Choroid plexus epithelial cell (primary cell): ENCODE data around the gene AUTS2.
A peak's percentile ranks its signal among the peaks of the same experiment; 100 is the strongest.
"Not testable (repeated sequence)": the region's sequence is repeated elsewhere in the genome, so short reads cannot be mapped to it uniquely, and the experiment has no call there.

Experiments
- DNase-seq: peaks from one replicate; pipeline ENCODE4 v3.0.0-alpha.2; 2010; ENCODE audit warnings: low read depth
- H3K4me3 ChIP-seq: 2 replicates; pipeline ENCODE4 v1.5.1; 2011; ENCODE audit warnings: low read depth, mild to moderate bottlenecking, control low read depth, low read length, moderate library complexity
- CTCF ChIP-seq: conservative IDR thresholded peaks from 2 replicates; pipeline ENCODE4 v1.5.1; 2011; ENCODE audit warnings: low read depth, mild to moderate bottlenecking, control low read depth, inconsistent platforms, low read length, moderate library complexity

AUTS2 gene

GRCh38 chr7:69782917-69783684, 184.8 kb downstream of the AUTS2 start:
- DNase-seq = peak; percentile 18
- no peak overlapping the region for H3K4me3 ChIP-seq
- TF ChIP-seq CTCF = no peak

- not testable (repeated sequence) for H3K4me3 ChIP-seq, DNase-seq
Measured at GRCh38 chr7:69786130-69786529, 187.9 kb downstream of the AUTS2 start.

DNA sequence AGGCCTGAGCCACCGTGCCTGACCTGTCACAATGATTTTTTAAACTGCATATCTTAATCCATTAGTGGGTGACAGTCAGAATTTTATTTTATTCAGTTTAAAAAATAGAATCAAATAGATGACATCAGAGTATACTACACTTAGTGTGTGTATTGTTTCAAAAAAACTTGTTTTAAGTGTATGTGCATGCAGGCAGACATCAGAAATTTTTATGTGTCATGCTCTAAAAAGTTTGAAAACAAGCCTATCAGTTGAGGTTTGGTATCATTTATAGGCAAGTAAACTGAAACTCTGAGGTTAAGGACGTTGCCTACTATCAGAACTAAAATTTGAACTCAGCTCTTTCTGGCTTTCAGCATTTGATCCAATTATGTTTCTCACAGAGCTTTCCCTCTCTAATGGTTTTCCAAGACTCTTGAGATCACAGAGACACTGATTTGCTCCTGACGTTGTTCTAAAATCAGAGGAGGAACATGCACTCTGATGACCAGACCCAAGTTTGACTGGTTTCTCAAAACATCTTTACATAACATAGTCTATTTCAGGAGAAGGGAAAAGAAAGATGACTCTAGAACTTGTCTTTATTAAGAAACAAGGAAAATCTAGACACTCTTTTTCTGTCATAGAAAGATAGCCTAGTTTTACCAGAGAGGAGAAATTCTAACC, 188.6 kb downstream of the AUTS2 start:
- no peak for TF ChIP-seq CTCF
- no peak for DNase-seq
- H3K4me3 ChIP-seq = no peak overlapping the region

GRCh38 chr7:69787736-69788431, 189.6 kb downstream of the AUTS2 start:
- TF ChIP-seq CTCF = no peak
- DNase-seq = no peak

DNA sequence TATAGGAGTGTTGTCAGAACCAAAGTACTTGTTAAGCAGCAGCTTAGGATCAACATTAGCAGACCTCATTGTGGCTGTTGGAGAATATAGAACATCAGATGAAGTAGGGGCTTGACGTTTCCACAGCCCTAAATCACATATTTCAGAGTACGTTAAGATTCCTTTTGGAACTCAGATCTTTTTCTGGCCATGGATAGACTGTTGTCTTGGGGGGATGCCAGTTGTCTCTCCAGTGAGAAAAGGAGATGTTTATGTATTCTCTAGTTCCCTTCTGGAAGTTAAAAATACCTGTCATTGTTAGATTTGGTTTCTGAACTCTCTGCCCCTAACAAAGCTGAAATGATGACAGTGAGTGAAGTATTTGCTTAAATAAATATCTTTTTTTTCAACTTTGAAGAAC, 191.3 kb downstream of the AUTS2 start:
- TF ChIP-seq CTCF = no peak
- no peak for DNase-seq
- no peak overlapping the region for H3K4me3 ChIP-seq

More at GRCh38 chr7:69787736-69788431, 189.6 kb downstream of the AUTS2 start:
- H3K4me3 ChIP-seq = no peak overlapping the region

DNA sequence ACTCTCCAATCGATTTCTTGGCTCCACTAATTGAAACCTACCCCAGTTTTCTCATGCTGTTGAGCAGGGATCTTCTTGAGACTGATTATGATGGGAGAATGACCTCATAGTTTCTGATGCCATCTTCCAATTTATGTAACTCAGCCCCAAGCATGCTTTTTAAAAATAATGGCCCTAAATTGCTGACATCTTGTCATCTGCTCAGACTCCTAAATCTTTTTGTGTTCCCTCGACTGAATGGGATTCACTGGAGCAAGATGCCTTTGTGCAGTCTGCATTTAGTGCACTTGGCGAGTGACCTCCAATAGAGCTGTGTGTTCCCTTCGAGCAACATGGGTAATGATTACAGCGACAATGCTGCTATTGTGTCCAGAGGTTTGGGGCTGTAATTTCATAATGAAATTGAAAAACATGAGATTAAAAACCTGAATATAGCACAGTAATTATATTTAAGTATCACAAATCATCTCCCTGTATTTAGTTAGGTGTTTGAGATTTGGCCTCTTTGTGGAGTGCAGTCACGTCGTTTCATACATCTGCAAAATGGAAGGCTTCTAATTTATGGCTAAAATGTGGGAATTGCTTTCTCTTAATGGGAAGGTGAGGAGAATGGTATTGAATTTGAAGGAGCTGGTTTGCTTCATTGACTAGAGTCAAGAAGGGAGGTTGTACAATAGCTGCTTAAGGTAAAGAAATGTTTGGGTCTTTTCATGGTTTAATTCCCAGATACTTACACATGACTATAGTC, 192.9 kb downstream of the AUTS2 start:
- no peak for TF ChIP-seq CTCF
- no peak overlapping the region for H3K4me3 ChIP-seq
- DNase-seq = no peak

- H3K4me3 ChIP-seq = no peak overlapping the region
- no peak for TF ChIP-seq CTCF
- no peak for DNase-seq
Measured at GRCh38 chr7:69791739-69792138, 193.5 kb downstream of the AUTS2 start.
